NCI-H2029 treated with DMSO at 0.1 percent for 48 hours (cell line): Measurements from ENCODE around the gene CDT1.

Experiments
- DNase-seq: peaks from one replicate; lab custom pipeline; 2025; lab: John Stamatoyannopoulos, UW

The CDT1 gene

GRCh38 chr16:88805340-88805715, 1.7 kb downstream of the CDT1 start:
- DNase-seq, result no peak

- no peak for DNase-seq
These were observed 2.4 kb downstream of the CDT1 start for GRCh38 chr16:88805887-88806393.

GRCh38 chr16:88806491-88807111, 3.0 kb downstream of the CDT1 start:
- no peak for DNase-seq

GRCh38 chr16:88807142-88807625, 3.6 kb downstream of the CDT1 start:
- no peak for DNase-seq

GRCh38 chr16:88807626-88808453, 4.3 kb downstream of the CDT1 start:
- no peak for DNase-seq

- DNase-seq, result no peak
These were observed 5.6 kb downstream of the CDT1 start for GRCh38 chr16:88809068-88809675.

- DNase-seq, result no peak
These were observed 6.1 kb downstream of the CDT1 start for GRCh38 chr16:88809676-88810165.

GRCh38 chr16:88810166-88810911, 6.8 kb downstream of the CDT1 start:
- DNase-seq, result no peak

- no peak for DNase-seq
These were observed 7.6 kb downstream of the CDT1 start for GRCh38 chr16:88810912-88811768.

GRCh38 chr16:88811769-88812512, 8.4 kb downstream of the CDT1 start, which contains the start of gene APRT:
Gene APRT, minus strand, starts transcription at chr16:88811928. Its CDS starts 29 bp downstream, at chr16:88811899.
- peak; percentile 27 for DNase-seq

GRCh38 chr16:88812513-88813268, 9.1 kb downstream of the CDT1 start:
- DNase-seq, result no peak

- no peak for DNase-seq
These were observed 9.9 kb downstream of the CDT1 start for GRCh38 chr16:88813269-88814143.

GRCh38 chr16:88814144-88814502, 10.5 kb downstream of the CDT1 start:
- DNase-seq, result no peak

- DNase-seq, result no peak
These were observed 11.6 kb downstream of the CDT1 start for GRCh38 chr16:88815227-88815626.

GRCh38 chr16:88815901-88816589, 12.5 kb downstream of the CDT1 start:
- no peak for DNase-seq

GRCh38 chr16:88816736-88817535, 13.3 kb downstream of the CDT1 start:
- no peak for DNase-seq
